PC-9 (cell line): ENCODE data around the gene IGFBP7.

ENCODE experiments used
- EZH2 ChIP-seq: fragments of 200-600 bp; sonication (generic); IDR thresholded peaks from 2 replicates; pipeline ENCODE4 v1.8.0; 2017; ENCODE audit warnings: antibody characterized with exemption, low read depth
- TF ChIP-seq, protein P1 (sequence below): fragments of 200-600 bp; sonication (generic); conservative IDR thresholded peaks from 2 replicates; pipeline ENCODE4 v1.6.1; 2017; ENCODE audit warnings: mixed run types, antibody characterized with exemption, mild to moderate bottlenecking, moderate library complexity

DNA sequence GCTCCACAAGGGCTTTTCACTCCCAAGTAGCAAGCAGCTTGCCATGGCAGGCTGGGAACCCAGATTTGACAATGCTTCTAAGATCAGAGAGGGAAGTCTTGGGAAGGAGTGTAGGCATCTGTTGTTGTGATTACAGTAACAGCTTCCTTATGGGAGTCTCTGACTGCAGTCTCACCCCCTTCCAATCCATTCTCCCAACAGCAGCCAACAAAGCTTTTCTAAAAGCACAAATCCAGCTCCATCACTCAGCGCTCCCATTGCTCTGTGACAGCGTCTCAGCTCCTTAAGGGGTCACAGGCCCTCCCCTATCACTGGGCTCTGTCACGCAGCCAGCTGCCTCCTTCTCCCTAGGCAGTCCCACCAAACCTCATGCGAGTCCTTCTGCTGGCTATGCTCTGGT lies 7.1 kb downstream of the IGFBP7 start:
- TF ChIP-seq, protein P1, sequence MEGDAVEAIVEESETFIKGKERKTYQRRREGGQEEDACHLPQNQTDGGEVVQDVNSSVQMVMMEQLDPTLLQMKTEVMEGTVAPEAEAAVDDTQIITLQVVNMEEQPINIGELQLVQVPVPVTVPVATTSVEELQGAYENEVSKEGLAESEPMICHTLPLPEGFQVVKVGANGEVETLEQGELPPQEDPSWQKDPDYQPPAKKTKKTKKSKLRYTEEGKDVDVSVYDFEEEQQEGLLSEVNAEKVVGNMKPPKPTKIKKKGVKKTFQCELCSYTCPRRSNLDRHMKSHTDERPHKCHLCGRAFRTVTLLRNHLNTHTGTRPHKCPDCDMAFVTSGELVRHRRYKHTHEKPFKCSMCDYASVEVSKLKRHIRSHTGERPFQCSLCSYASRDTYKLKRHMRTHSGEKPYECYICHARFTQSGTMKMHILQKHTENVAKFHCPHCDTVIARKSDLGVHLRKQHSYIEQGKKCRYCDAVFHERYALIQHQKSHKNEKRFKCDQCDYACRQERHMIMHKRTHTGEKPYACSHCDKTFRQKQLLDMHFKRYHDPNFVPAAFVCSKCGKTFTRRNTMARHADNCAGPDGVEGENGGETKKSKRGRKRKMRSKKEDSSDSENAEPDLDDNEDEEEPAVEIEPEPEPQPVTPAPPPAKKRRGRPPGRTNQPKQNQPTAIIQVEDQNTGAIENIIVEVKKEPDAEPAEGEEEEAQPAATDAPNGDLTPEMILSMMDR, result no peak
- TF ChIP-seq EZH2, result no peak
